Hematopoietic multipotent progenitor cell treated with erythropoietin and hydrocortisone succinate and interleukin-3 and kit ligand, for 6 days (in vitro differentiated cells): ENCODE results near the gene SLC44A1.

Experiments
- DNase-seq: peaks from one replicate; pipeline ENCODE4 v3.0.0-alpha.2; 2015

SLC44A1 gene

DNA sequence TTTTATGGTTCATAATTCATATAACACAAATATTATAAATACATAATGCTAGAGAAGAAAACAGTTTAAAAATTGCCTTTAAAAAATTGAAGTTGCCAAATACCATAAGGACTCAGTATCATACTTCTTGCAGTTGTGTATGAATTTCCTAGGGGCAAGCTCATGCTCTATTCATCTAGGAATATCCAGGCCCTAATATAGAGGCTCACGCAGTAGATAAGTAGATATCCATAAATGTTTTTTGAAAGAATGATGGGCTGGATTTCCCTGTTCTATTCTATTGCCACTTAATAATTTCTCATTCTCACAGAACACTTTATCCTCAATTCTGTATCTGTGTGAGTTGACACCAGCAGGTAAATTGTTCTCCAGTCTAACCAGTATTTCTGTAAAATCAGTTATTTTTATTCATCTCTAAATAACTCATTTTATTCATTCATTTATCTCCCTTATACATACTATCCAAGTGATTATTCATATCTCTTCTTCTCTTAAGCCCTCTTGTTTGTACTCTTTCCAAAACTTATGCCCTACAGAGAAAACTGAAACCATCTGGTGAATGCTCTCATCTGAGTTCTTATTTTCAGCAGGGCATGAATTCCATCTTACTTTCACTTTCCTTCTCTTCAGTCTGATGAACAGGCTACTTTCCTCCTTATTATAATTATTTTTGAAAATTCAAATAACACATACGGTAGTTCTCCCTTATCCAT, 97.1 kb downstream of the SLC44A1 start:
- peak; percentile 42 for DNase-seq

DNA sequence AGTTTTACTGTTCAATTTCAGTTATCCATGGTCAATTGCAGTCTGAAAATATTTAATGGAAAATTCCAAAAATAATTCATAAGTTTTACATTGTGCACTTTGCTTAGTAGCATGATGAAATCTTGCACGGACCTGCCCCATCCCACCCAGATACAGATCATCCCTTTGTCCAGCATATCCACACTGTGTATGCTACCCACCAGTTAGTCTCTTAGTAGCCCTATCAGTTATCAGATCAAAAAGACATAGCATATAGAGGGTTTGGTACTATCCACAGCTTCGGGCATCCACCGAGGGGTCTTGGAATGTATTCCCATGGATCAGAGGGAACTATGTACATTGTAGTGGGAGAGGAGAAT, 97.7 kb downstream of the SLC44A1 start:
- DNase-seq: no peak

DNA sequence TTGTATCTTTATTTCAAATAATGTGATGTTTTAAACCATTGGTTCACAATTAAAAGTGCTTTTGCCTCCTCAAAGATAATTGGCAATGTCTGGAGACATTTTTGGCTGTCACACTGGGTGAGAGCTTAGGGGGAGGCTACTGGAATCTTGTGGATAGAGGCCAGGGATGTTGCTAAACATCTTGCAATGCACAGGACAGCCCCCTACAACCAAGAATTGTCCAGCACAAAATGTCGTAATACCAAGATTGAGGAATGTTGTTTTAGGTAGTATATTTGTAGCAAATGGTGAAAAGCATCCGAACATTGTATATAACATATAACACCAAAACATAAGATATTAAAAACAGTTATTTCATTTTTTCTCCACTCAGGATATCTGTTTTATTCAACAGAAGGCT, 99.8 kb downstream of the SLC44A1 start:
- no peak for DNase-seq

DNA sequence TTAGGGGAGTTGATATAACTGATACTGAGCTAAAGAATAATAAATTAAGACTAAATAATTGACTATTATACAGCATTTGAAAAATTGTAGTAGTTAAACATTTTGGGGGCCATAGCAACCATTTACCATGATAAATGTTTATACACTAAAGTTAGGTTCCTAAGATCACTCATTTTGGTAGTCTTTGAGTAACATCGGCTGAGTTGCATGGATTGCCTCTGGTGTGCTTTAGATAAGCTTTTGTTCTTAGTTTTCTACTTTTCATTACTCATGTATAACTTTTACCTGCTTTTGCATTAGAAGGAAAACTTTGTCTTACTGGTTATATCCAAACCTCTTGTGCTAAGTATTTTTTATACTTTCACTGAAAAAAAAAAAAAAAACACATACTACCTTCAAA, 101.2 kb downstream of the SLC44A1 start:
- peak; percentile 60 for DNase-seq

GRCh38 chr9:105346273-105346672, 101.8 kb downstream of the SLC44A1 start:
- DNase-seq: peak; percentile 26

- DNase-seq: no peak
Observed at GRCh38 chr9:105354448-105354847, 110.0 kb downstream of the SLC44A1 start.

- DNase-seq: peak; percentile 97
Observed at GRCh38 chr9:105355781-105356180, 111.3 kb downstream of the SLC44A1 start.

DNA sequence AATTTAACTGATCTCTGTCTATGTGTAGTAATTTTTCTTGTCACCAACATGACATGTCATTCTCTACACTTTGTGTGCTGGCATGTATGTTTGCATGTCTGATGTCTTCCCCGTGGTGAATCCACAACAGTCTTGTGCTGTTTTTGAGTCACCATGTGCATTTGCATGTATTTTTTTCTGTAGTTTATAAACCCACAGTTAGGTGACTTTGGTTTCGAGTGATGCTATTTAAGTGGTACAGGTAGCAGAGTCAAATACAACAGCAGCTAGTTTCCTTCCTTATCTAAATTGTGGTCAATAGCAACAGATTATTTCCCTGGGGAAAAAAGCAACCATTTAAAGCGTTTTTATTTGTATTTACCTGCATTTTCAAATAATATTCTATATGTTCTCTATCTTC, 113.5 kb downstream of the SLC44A1 start:
- DNase-seq: no peak

GRCh38 chr9:105359892-105360291, 115.4 kb downstream of the SLC44A1 start:
- peak; percentile 68 for DNase-seq

GRCh38 chr9:105360344-105360743, 115.9 kb downstream of the SLC44A1 start:
- no peak for DNase-seq

DNA sequence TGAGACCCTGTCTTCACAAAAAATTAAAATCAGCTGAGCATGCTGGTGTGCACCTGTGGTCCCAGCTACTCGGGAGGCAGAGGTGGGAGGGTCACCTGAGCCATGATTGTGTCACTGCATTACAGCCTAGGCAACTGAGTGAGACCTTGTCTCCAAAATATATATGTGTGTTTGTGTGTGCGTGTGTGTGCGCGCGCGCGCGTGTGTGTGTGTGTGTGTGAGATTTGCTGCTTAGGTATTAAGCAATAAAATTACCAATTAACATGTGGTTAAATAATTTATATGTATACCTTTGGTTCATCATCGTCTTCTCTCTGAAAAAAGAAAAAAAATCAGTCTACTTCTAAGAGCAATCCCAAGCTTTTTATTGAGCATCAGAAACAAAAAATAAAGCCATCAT, 117.4 kb downstream of the SLC44A1 start:
- no peak for DNase-seq

- no peak for DNase-seq
Observed at GRCh38 chr9:105362470-105362869, 118.0 kb downstream of the SLC44A1 start.

DNA sequence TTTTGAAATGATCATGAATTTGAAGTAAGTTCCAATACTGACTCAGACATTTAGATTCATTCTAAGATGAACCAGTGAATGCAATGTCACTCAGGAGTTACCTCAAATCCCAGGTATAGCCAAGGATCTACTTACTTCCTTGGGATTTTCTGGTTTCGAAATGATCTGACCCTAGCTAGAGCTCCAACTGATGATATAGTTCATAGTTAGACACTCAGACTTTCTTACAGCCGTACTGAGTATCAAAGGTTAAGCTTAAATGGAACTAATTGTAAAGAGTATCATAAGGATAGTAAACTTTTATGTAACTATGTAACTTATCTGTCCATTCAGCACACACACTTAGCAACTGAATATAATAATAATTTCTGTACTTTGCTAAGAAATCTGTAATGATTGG, 119.4 kb downstream of the SLC44A1 start:
- no peak for DNase-seq

DNA sequence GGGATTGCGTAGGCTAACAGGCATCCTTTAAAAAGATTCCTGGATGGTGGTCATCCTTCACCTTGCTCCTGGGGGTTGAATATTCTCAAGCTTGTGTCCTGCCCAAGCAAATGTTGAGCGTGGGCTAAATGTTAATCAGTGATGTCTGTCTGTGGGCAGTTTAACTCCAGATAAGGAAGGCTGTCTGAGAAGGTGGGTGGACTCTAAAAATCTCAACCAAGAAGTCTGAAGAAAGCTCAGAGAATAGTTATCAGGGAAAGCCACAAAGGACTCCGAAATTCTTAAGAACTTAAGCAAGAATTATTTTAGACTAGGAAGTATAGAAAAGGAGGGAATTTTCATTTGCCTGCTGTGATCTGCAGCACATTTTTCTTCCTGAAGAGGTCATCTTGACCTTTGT, 125.5 kb downstream of the SLC44A1 start:
- no peak for DNase-seq

GRCh38 chr9:105373723-105374122, 129.3 kb downstream of the SLC44A1 start:
- no peak for DNase-seq

DNA sequence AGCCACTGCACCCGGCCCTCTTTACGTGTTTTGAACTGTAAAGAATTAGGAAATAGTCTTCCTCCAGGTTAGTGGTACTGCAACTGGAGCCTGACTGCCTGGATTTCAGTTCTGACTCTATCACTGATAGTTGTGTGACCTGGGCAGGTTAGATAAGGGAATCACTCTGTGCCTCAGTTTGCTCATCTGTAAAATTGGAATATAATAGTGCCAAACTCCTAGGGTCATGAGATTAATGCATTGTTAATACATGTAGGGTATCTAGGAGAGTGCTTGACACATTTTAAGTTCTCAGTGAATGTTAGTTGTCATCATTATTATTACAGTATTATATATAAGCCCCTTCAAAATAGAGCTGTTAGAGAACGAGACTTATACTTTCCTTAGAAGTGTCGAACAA, 130.9 kb downstream of the SLC44A1 start:
- no peak for DNase-seq

- DNase-seq: no peak
Observed at GRCh38 chr9:105376893-105377292, 132.4 kb downstream of the SLC44A1 start.

DNA sequence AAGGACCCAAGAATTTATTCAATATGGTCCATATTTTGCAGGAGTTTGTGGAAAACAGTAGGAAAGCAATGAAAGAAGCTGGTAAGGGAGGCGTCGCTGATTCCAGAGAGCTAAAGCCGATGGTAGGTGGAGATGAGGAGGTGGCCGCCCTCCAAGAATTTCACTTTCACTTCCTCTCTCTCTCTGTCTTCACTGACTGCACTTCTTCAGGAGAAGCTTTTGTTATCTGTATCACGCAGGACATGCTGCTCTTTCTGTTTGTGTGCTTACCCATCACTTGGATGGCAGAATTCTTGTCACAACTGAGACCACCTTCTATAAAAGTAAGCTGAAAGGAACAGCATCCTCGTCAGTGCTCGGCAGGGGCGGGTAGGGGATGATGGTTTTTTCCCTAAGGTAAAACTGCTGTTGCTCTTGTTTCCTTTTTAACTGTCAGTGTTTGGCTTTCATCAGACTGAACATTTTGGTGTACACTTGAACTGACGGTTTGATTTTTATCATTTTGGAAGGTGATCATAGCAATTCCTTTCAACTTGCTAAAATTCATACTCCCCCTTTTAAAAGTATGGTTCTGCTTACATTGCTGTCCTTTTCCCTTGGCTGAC, 141.0 kb downstream of the SLC44A1 start:
- peak; percentile 81 for DNase-seq

GRCh38 chr9:105389796-105390195, 145.3 kb downstream of the SLC44A1 start:
- DNase-seq: no peak

GRCh38 chr9:105390871-105391270, 146.4 kb downstream of the SLC44A1 start:
- no peak for DNase-seq

DNA sequence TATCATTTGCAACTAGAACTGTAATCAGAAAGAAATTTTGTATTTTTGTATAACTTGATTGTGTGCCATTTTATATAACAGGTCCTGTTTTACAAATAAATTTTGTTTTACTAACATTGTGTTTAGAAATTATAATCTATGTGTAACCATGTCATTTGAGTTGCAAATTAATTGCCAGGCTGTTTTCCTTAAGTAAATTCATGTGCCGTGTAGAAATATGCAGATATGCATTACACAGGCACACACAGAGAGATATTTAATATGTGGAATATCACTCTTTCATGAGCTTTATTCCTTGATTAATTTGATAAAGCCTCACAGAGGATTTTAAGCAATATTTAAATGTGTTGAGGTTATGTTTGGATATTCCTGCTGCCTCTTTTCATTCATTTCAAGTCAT, 146.8 kb downstream of the SLC44A1 start:
- DNase-seq: no peak

DNA sequence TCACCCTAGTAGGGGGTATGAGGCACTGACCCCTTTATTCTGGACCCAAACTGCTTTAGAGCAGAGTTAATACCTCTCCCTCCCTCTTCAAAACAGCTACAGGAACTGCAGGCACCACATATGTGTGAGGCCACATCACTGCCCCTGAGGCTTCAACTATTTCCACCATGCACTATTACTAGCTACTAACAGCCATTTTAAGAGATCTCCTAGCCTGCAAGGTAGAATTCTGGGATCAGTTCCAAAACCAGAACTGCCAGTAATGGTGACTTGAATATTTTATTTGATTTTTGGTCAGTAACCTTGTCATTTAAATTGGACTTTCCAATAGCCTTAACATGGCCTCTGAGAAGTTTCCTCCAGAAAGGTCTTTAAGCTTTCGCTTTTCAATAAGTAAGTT, 148.1 kb downstream of the SLC44A1 start:
- DNase-seq: no peak

- DNase-seq: no peak
Observed at GRCh38 chr9:105393576-105394344, 149.3 kb downstream of the SLC44A1 start.

GRCh38 chr9:105396441-105396840, 152.0 kb downstream of the SLC44A1 start:
- no peak for DNase-seq
